Effector memory CD4-positive, alpha-beta T cell (primary cell): ENCODE measurements around the gene RPL19.

Experiments
- DNase-seq, 3 donors: peaks; one replicate each; pipeline ENCODE4 v3.0.0-alpha.2; 2020
- H3K27ac ChIP-seq: 2 replicates; pipeline ENCODE4 v1.7.0; 2013; ENCODE audit warnings: mild to moderate bottlenecking, low read length, moderate library complexity; ENCODE audit not compliant: insufficient read depth, poor library complexity, severe bottlenecking
- H3K27me3 ChIP-seq: replicated peaks from 2 replicates; pipeline ENCODE4 v1.7.0; 2013; ENCODE audit warnings: mild to moderate bottlenecking, low read length; ENCODE audit not compliant: insufficient read depth, control insufficient read depth, poor library complexity, severe bottlenecking
- H3K36me3 ChIP-seq: 2 replicates; pipeline ENCODE4 v1.7.0; 2013; ENCODE audit warnings: mild to moderate bottlenecking, low read length, moderate library complexity; ENCODE audit not compliant: control insufficient read depth, insufficient read depth
- H3K4me1 ChIP-seq: 2 replicates; pipeline ENCODE4 v1.7.0; 2013; ENCODE audit warnings: low read length, mild to moderate bottlenecking; ENCODE audit not compliant: control insufficient read depth, insufficient read depth, poor library complexity, severe bottlenecking
- H3K4me3 ChIP-seq: 2 replicates; pipeline ENCODE4 v1.7.0; 2013; ENCODE audit warnings: low read length, low read depth, mild to moderate bottlenecking; ENCODE audit not compliant: insufficient read depth, poor library complexity, severe bottlenecking
- H3K9me3 ChIP-seq: 2 replicates; pipeline ENCODE4 v1.7.0; 2013; ENCODE audit warnings: mild to moderate bottlenecking, low read length, moderate library complexity; ENCODE audit not compliant: control insufficient read depth

Gene RPL19

GRCh38 chr17:39231091-39231561 lies 31.0 kb downstream of the RPL19 start:
- Histone ChIP-seq H3K27me3 (peaks cover 11% of the 10 kb centered on the region), H3K36me3 (no peaks in the 10 kb centered on the region), H3K9me3 (no peaks in the 10 kb centered on the region), H3K27ac (no peak overlapping the region), H3K4me3 (no peak overlapping the region), H3K4me1 (peaks cover 12% of the 10 kb centered on the region)
- DNase-seq = no peak

GRCh38 chr17:39231591-39232551 lies 31.8 kb downstream of the RPL19 start:
- peak; percentile 20 to 43 (median 31) for DNase-seq
- H3K27me3 ChIP-seq = peaks cover 6% of the 10 kb centered on the region
- H3K4me1 ChIP-seq = peaks cover 13% of the 10 kb centered on the region
- no peaks in the 10 kb centered on the region for H3K36me3 ChIP-seq
- H3K9me3 ChIP-seq = no peaks in the 10 kb centered on the region
- H3K4me3 ChIP-seq = no peak overlapping the region
- no peak overlapping the region for H3K27ac ChIP-seq

GRCh38 chr17:39235555-39236449 lies 35.7 kb downstream of the RPL19 start:
- no peak overlapping the region for H3K27ac ChIP-seq
- H3K27me3 ChIP-seq = no peaks in the 10 kb centered on the region
- no peaks in the 10 kb centered on the region for H3K36me3 ChIP-seq
- no peaks in the 10 kb centered on the region for H3K9me3 ChIP-seq
- no peak overlapping the region for H3K4me3 ChIP-seq
- H3K4me1 ChIP-seq = peaks cover 30% of the 10 kb centered on the region
- DNase-seq = peak; percentile 8 to 25 (median 23)

- no peaks in the 10 kb centered on the region for H3K36me3 ChIP-seq
- H3K4me3 ChIP-seq = no peak overlapping the region
- no peak for DNase-seq
- peaks cover 30% of the 10 kb centered on the region for H3K4me1 ChIP-seq
- H3K27me3 ChIP-seq = no peaks in the 10 kb centered on the region
- no peak overlapping the region for H3K27ac ChIP-seq
- no peaks in the 10 kb centered on the region for H3K9me3 ChIP-seq
Measured at GRCh38 chr17:39236450-39236927, 36.4 kb downstream of the RPL19 start.

GRCh38 chr17:39236981-39237441 lies 36.9 kb downstream of the RPL19 start:
- DNase-seq = no peak
- Histone ChIP-seq H3K36me3 (no peaks in the 10 kb centered on the region), H3K4me3 (no peak overlapping the region), H3K9me3 (no peaks in the 10 kb centered on the region), H3K4me1 (peaks cover 26% of the 10 kb centered on the region), H3K27ac (no peak overlapping the region), H3K27me3 (no peaks in the 10 kb centered on the region)

GRCh38 chr17:39237586-39237985 lies 37.5 kb downstream of the RPL19 start:
- H3K36me3 ChIP-seq = no peaks in the 10 kb centered on the region
- DNase-seq = no peak
- H3K9me3 ChIP-seq = no peaks in the 10 kb centered on the region
- peak overlapping the region; percentile 53 for H3K27ac ChIP-seq
- no peak overlapping the region for H3K4me3 ChIP-seq
- H3K27me3 ChIP-seq = no peaks in the 10 kb centered on the region
- H3K4me1 ChIP-seq = peaks cover 26% of the 10 kb centered on the region

- no peak overlapping the region for H3K4me3 ChIP-seq
- H3K9me3 ChIP-seq = no peaks in the 10 kb centered on the region
- H3K36me3 ChIP-seq = no peaks in the 10 kb centered on the region
- no peaks in the 10 kb centered on the region for H3K27me3 ChIP-seq
- peaks cover 26% of the 10 kb centered on the region for H3K4me1 ChIP-seq
- H3K27ac ChIP-seq = peak overlapping the region; percentile 53
- DNase-seq = peak; percentile 71 to 78 (median 75)
Measured at GRCh38 chr17:39238311-39238972, 38.4 kb downstream of the RPL19 start.

- Histone ChIP-seq H3K4me1 (peaks cover 31% of the 10 kb centered on the region), H3K9me3 (no peaks in the 10 kb centered on the region), H3K4me3 (no peak overlapping the region), H3K27me3 (no peaks in the 10 kb centered on the region), H3K36me3 (no peaks in the 10 kb centered on the region), H3K27ac (no peak overlapping the region)
- DNase-seq = peak; percentile 38 to 59 (median 51)
Measured at GRCh38 chr17:39239640-39240314, 39.7 kb downstream of the RPL19 start.

GRCh38 chr17:39240631-39241030 lies 40.5 kb downstream of the RPL19 start:
- Histone ChIP-seq H3K36me3 (no peaks in the 10 kb centered on the region), H3K27ac (no peak overlapping the region), H3K27me3 (no peaks in the 10 kb centered on the region), H3K9me3 (no peaks in the 10 kb centered on the region), H3K4me3 (no peak overlapping the region), H3K4me1 (peaks cover 33% of the 10 kb centered on the region)
- no peak for DNase-seq
